Astrocyte (in vitro differentiated cells and primary cell): ENCODE results near the gene TLE1.

ENCODE experiments used
- EZH2 ChIP-seq: IDR thresholded peaks from 2 replicates; pipeline ENCODE4 v1.6.1; 2012; ENCODE audit warnings: mild to moderate bottlenecking, low read length, inconsistent platforms; ENCODE audit not compliant: insufficient read depth
- TF ChIP-seq, protein P1 (sequence below): IDR thresholded peaks from 2 replicates; pipeline ENCODE4 v1.5.1; 2011; ENCODE audit warnings: low read depth, mild to moderate bottlenecking, inconsistent platforms, low read length, moderate library complexity; ENCODE audit not compliant: insufficient read depth

GRCh38 chr9:81689343-81690175 is at the start of gene TLE1:
- TF ChIP-seq, protein P1, sequence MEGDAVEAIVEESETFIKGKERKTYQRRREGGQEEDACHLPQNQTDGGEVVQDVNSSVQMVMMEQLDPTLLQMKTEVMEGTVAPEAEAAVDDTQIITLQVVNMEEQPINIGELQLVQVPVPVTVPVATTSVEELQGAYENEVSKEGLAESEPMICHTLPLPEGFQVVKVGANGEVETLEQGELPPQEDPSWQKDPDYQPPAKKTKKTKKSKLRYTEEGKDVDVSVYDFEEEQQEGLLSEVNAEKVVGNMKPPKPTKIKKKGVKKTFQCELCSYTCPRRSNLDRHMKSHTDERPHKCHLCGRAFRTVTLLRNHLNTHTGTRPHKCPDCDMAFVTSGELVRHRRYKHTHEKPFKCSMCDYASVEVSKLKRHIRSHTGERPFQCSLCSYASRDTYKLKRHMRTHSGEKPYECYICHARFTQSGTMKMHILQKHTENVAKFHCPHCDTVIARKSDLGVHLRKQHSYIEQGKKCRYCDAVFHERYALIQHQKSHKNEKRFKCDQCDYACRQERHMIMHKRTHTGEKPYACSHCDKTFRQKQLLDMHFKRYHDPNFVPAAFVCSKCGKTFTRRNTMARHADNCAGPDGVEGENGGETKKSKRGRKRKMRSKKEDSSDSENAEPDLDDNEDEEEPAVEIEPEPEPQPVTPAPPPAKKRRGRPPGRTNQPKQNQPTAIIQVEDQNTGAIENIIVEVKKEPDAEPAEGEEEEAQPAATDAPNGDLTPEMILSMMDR = no peak
- TF ChIP-seq EZH2 = no peak
